ENCODE results near the gene MCC.

MCC gene

GRCh38 chr5:113161806-113162205, 326.4 kb downstream of the MCC start:
- no peak overlapping the region for H3K4me3 ChIP-seq (ENCODE audit: low read depth, low read length)
- in situ Hi-C loops (cut with HindIII; ENCODE audit: low sequenced_read_pairs): no loop called here

GRCh38 chr5:113157886-113158285, 330.4 kb downstream of the MCC start:
- no peak for TF ChIP-seq CTCF (IDR thresholded peaks at IDR 0.05; ENCODE audit: low read depth, low read length, missing control alignments)
- in situ Hi-C loops (cut with HindIII; ENCODE audit: low sequenced_read_pairs): no loop called here
- H3K4me3 ChIP-seq (ENCODE audit: low read depth, low read length): no peak overlapping the region
- DNase-seq (ENCODE audit: low read depth): no peak

More at GRCh38 chr5:113161806-113162205, 326.4 kb downstream of the MCC start:
- no peak for DNase-seq (ENCODE audit: low read depth)
- no peak for TF ChIP-seq CTCF (IDR thresholded peaks at IDR 0.05; ENCODE audit: low read depth, low read length, missing control alignments)

DNA sequence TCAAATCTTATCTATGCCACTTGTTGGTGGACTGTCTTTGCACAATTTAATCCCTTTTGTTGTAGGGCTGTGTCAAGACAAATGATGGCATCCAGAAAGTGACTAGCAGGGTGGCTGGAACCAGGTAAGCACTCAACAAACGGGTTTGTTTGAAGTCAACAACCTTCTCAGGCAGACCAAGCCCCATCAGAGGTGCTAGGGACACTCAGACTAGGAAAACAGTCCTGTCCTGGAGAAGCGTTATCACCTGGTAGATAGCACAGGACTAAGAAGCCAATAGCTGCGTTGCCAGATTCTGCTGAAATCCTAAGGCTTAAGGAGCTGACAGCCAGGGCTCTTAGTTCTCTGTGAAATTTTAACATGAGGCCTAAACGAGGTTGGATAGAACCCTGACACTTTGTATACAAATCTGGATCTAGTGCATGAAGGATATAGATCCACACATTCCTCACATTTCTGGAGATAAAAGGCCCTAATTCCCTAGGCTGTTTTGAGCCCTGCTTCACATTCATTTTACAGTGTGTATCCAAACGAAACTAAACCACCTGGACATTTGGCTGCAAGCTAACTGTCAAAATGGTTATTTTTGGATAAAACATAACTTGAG, 331.9 kb downstream of the MCC start:
- in situ Hi-C loops (cut with HindIII; ENCODE audit: low sequenced_read_pairs): no loop called here
- H3K4me3 ChIP-seq (ENCODE audit: low read depth, low read length): no peak overlapping the region
- TF ChIP-seq CTCF (IDR thresholded peaks at IDR 0.05; ENCODE audit: low read depth, low read length, missing control alignments): no peak
- no peak for DNase-seq (ENCODE audit: low read depth)

GRCh38 chr5:113153512-113154097, 334.6 kb downstream of the MCC start:
- in situ Hi-C loops (cut with HindIII; ENCODE audit: low sequenced_read_pairs): no loop called here
- no peak for DNase-seq (ENCODE audit: low read depth)
- no peak for TF ChIP-seq CTCF (IDR thresholded peaks at IDR 0.05; ENCODE audit: low read depth, low read length, missing control alignments)
- H3K4me3 ChIP-seq (ENCODE audit: low read depth, low read length): no peak overlapping the region

- no peak overlapping the region for H3K4me3 ChIP-seq (ENCODE audit: low read depth, low read length)
- no peak for TF ChIP-seq CTCF (IDR thresholded peaks at IDR 0.05; ENCODE audit: low read depth, low read length, missing control alignments)
- no peak for DNase-seq (ENCODE audit: low read depth)
- in situ Hi-C loops (cut with HindIII; ENCODE audit: low sequenced_read_pairs): no loop called here
Measured at GRCh38 chr5:113152380-113152740, 335.9 kb downstream of the MCC start.

GRCh38 chr5:113151641-113152379, 336.4 kb downstream of the MCC start:
- no peak for DNase-seq (ENCODE audit: low read depth)
- no peak overlapping the region for H3K4me3 ChIP-seq (ENCODE audit: low read depth, low read length)
- no peak for TF ChIP-seq CTCF (IDR thresholded peaks at IDR 0.05; ENCODE audit: low read depth, low read length, missing control alignments)
- in situ Hi-C loops (cut with HindIII; ENCODE audit: low sequenced_read_pairs): no loop called here

Data from astrocyte of the cerebellum (primary cell).